SKM-1 (cell line): ENCODE measurements around the gene SLC6A6.

Experiments
- DNase-seq: peaks from one replicate; lab custom pipeline; 2025; ENCODE audit not compliant: unreplicated experiment; lab: John Stamatoyannopoulos, UW

Gene SLC6A6

GRCh38 chr3:14451844-14452739 is 49.7 kb downstream of the SLC6A6 start:
- DNase-seq, result no peak

DNA sequence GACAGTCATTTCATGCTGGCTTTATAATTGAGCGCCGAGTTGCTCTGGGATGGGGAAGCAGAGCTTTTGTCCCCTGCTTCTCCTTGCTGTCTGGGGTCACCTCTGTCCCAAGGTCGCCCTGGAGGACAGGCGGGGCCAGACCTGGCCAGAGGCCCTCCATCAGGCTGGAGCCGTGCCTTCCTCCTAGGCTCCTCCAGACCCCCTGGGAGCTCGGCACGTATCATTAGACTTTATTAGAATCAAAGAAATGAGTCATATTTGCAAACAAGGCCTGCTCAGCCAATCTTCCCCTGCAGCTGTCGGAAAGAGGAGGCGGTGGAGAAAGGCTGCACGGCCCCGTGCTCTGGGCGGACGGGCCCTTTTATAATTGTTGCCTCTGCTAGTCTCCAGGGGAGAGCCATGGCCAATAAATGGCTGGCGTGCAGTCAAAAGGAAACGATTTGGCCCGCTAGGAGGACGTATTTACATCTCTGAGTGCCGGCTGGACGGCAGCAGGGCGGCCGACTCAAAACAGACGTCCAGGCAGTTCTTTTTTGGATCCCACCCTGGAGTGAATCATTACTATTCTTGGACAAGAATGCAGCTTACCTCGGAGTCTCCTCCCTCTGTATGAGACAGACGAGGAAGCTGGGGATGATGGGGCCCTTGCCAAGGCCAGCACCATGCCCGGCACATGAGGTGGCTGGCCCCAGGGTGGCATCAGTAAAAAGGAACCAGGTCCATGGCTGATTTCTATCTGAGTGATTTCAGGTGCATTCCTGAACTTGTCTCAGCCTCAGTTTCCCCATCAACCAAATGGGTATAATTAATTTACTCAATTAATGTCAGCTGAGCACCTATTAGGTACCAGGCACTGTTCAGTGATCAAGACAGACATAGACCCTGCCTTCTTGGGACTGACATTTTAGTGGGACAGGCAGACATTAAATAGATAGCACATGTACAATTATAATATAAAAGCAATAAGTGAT is 50.6 kb downstream of the SLC6A6 start:
- DNase-seq, result no peak

DNA sequence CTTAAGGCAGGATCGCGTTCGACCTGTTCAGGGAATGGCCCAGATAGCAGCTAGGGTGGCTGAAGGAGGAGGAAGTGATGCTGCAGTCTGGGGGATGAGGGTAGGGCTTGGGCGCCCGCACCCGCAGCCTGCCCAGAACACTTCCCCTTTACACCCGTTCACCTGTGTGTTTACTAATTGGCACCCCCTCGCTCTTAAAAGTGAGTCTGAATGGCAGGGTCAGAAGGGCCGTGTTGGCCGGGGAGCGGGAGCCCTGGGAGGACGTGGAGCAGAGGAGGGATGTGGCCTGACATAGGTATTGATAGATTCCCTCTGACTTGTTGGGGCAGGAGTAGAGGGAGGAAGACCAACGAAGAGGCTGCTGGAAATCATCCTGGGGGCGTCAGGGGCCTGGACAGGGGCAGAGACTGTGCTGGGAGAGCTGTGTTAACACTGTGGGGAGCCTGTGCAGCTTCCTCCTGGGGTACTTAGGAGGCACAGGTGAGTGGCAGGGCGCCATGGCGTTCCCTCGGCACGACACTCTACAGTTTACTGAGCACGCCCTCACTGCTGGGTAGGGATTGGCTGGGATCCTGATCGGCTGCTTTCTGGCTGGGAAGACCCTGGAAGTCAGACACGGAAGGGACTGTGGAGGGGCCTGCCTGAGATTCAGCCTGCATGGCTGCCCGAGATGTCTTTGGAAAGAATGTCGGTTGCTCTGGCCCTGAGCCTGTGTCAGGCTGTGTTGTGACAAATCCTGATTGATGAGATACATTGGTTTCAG is 51.7 kb downstream of the SLC6A6 start:
- DNase-seq, result no peak

GRCh38 chr3:14454639-14455310 is 52.4 kb downstream of the SLC6A6 start:
- DNase-seq, result no peak

- no peak for DNase-seq
These were observed 53.3 kb downstream of the SLC6A6 start for GRCh38 chr3:14455571-14456317.

- DNase-seq, result no peak
These were observed 54.4 kb downstream of the SLC6A6 start for GRCh38 chr3:14456794-14457193.

GRCh38 chr3:14457481-14457880 is 55.1 kb downstream of the SLC6A6 start:
- DNase-seq, result no peak

- DNase-seq, result no peak
These were observed 55.6 kb downstream of the SLC6A6 start for GRCh38 chr3:14457999-14458398.

DNA sequence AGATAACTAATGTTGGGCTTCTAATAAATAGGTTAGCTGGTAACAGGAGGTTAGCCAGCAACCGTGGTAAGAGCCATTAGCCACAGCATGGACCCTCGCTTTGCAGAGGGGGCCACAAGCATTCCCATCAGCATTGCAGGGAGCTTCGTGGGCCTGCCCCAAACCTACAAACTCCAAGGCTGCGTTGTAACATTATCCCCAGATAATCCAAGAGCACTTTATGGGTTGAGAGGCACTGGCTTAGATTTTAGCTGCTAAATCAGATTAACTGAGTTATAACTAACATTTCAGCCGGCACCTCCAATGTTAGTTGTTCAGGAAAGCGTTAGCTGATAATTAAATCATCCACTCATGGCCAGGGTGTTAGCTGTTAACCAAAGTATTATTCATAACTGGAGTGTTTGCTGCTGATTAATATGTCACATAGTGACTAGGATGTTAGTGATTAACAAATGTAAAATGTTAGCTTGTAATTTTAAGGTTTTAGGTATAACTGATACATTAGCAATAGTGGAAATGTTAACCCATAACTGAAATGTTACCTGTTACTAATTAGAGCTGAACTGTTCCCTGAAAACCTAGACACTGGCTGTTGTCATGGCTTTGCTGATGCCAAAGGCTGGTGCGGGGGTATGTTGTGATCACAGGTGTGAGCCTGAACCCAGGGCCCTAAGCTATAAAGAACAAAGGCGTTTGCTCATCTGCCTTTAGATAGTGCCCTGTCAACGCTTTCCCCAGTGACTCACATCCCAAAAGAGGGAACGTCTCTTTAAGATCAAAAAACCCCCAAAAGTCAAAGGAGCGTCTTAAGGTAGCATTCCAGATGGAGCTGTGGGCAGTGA is 56.2 kb downstream of the SLC6A6 start:
- DNase-seq, result no peak

GRCh38 chr3:14459384-14459783 is 57.0 kb downstream of the SLC6A6 start:
- no peak for DNase-seq

GRCh38 chr3:14459787-14460186 is 57.4 kb downstream of the SLC6A6 start:
- DNase-seq, result no peak

DNA sequence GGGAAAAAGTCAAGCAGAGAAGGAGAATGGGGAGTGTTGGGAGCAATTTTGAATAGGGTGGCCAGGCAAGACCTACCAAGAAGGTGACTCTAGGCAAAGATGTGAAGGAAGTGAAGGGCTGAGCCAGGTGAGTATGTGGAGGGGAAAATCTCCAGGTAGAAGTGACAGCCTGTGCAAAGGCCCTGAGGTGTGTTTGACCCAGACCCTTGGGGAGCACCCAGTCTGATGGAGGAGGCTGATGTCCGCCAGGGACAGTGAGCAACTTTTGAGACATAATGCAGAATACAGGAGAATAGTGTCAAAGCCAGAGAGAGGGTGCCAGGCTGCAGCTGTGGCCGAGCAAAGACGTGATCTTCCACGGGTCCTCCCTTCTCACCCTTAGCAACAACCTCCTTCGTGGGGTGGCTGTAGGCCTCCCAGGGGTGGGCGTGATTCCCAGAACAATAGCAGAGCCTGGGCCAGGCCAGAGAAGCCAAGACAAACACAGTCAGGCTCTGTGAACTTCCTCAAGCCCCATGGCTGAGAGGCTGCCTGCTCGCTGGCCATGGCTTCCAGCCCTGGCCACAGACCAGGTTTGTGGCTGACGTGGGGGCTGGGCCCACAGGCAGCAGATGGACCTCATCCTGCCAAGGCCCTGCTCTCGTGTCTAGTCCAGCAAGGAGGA is 58.1 kb downstream of the SLC6A6 start:
- DNase-seq, result no peak

GRCh38 chr3:14461006-14461747 is 58.8 kb downstream of the SLC6A6 start:
- no peak for DNase-seq

- DNase-seq, result no peak
These were observed 59.4 kb downstream of the SLC6A6 start for GRCh38 chr3:14461748-14462324.

DNA sequence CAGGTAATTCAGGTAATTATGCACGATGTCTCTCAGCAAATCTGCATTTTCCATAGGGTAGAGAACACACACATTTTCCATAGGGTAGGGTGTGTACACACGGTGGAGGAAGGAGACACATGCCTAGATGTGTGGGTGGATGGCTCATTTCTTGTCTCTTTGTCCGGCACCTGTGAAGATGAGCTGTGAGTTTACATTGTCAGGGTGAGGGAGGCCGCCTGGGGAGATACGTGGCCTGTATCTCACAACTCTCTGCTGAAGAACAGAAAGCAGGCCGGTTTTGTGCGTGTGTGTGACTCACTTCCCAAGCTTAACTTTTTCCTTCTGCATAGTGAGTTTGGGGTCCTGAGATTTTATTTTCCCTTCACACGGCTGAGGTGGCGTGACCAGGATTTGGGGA is 60.3 kb downstream of the SLC6A6 start:
- no peak for DNase-seq

DNA sequence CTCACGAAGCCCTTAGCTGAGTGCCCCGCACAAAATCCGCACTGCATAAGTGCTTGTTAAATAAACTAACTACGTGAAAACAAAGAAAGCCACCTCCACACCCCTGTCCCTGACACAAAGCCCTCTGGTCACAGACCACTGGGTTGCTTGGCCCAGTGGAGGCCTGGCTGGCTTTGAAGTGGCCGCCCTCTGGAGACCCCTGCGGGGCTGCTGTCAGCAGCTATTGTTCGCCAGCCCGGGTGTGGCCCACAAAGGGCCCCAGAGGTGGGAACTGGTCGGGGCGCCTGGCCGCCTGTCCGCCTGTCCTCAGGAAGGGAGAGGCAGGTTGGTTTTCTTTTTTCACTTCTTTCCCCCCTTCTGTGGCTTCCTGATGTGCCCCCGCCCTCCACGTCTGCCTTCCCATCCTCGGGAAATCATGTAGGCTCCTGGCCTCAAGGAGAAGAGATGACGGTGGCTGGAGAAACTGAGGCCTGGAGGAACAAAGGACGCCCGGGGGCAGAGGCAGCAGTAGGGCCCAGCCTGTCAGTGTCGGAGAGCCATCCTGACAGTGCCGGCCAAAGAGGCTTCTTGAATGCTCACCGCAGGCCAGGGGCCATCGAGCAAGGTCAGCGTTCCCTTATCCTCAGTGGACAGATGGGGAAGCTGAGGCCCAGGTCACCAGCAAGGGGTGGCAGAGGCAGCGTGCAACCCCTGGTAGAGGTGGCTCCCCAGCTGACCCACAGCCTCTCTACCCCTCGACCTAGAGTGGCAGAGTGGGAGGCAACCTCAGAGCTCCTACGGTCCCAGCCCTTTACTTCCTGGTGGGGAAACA is 61.1 kb downstream of the SLC6A6 start:
- DNase-seq, result no peak

DNA sequence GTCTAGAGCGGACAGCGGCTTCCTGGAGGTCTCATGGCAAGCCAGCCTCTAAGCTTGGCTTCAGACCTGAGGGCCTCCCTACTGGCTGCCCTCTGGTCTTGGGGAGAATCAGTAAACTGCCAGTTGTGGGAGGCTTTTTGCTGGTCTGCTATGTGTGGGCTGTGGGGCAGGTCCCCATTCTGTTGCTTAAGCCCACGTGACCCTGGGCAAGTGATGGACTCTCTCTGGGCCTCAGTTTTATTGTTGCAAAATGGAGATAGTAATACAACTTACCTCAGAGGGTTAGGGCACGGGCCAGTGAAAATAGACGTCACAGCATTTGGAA is 61.7 kb downstream of the SLC6A6 start:
- DNase-seq, result no peak
